Memory B cell (primary cell): ENCODE results near the gene MAST2.
"Not testable (repeated sequence)": the region's sequence is repeated elsewhere in the genome, so short reads cannot be mapped to it uniquely, and the experiment has no call there.

Source experiments
- ATAC-seq: fragments of 150-1000 bp; cut with Tn5 transposase; 2 replicates; pipeline ENCODE4 v1.10.0; 2021; ENCODE audit warnings: low read depth, mild to moderate bottlenecking, moderate library complexity
- DNase-seq, 2 donors: peaks; one replicate each; pipeline ENCODE4 v3.0.0; 2022; ENCODE audit warnings: low spot score in 2 of 2
- H3K27ac Mint-ChIP-seq: one replicate; pipeline ENCODE4 v1.8.0; 2022; ENCODE audit warnings: mild to moderate bottlenecking, moderate library complexity, mixed read lengths
- H3K27me3 Mint-ChIP-seq: one replicate; pipeline ENCODE4 v1.8.0; 2022; ENCODE audit warnings: mixed read lengths
- H3K36me3 Mint-ChIP-seq: one replicate; pipeline ENCODE4 v1.8.0; 2022; ENCODE audit warnings: mild to moderate bottlenecking, mixed read lengths
- H3K4me1 Mint-ChIP-seq: one replicate; pipeline ENCODE4 v1.8.0; 2022; ENCODE audit warnings: mixed read lengths
- H3K4me3 Mint-ChIP-seq: one replicate; pipeline ENCODE4 v1.8.0; 2022; ENCODE audit warnings: mild to moderate bottlenecking, moderate library complexity, mixed read lengths
- H3K9me3 Mint-ChIP-seq: one replicate; pipeline ENCODE4 v1.8.0; 2022; ENCODE audit warnings: mixed read lengths

The MAST2 gene

GRCh38 chr1:45827256-45827655 is 23.8 kb downstream of the MAST2 start:
- peaks cover 16% of the 10 kb centered on the region for H3K36me3 Mint-ChIP-seq
- no peaks in the 10 kb centered on the region for H3K9me3 Mint-ChIP-seq
- DNase-seq: no peak
- no peak for ATAC-seq
- H3K4me1 Mint-ChIP-seq: peaks cover 7% of the 10 kb centered on the region
- H3K4me3 Mint-ChIP-seq: no peak overlapping the region
- no peak overlapping the region for H3K27ac Mint-ChIP-seq
- no peaks in the 10 kb centered on the region for H3K27me3 Mint-ChIP-seq

GRCh38 chr1:45828841-45829240 is 25.4 kb downstream of the MAST2 start:
- Mint-ChIP-seq H3K27me3 (no peaks in the 10 kb centered on the region), H3K4me1 (no peaks in the 10 kb centered on the region), H3K9me3 (no peaks in the 10 kb centered on the region), H3K36me3 (peaks cover 16% of the 10 kb centered on the region), H3K4me3 (no peak overlapping the region), H3K27ac (no peak overlapping the region)
- DNase-seq (no peak), ATAC-seq (no peak)

DNA sequence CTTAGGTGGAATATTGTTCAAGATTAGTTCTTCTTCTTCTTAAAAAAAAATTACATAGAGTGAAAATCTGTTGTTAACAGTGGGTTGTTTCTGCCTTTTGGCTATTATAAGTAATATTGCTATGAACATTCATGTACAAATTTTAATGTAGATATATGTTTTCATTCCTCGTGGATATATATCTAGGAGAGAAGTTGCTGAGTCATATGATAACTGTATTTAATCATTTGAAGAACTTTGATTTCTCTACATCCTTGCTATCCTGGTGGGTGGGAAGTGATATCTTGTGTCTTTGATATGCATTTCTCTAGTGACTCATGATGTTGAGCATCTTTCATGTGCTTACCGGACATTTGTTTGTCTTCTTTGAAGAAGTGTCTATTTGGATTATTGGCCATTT is 29.9 kb downstream of the MAST2 start:
- no peaks in the 10 kb centered on the region for H3K27me3 Mint-ChIP-seq
- peaks cover 11% of the 10 kb centered on the region for H3K4me1 Mint-ChIP-seq
- no peaks in the 10 kb centered on the region for H3K9me3 Mint-ChIP-seq
- H3K36me3 Mint-ChIP-seq: peaks cover 6% of the 10 kb centered on the region
- no peak for DNase-seq
- H3K4me3 Mint-ChIP-seq: no peak overlapping the region
- no peak overlapping the region for H3K27ac Mint-ChIP-seq
- no peak for ATAC-seq

DNA sequence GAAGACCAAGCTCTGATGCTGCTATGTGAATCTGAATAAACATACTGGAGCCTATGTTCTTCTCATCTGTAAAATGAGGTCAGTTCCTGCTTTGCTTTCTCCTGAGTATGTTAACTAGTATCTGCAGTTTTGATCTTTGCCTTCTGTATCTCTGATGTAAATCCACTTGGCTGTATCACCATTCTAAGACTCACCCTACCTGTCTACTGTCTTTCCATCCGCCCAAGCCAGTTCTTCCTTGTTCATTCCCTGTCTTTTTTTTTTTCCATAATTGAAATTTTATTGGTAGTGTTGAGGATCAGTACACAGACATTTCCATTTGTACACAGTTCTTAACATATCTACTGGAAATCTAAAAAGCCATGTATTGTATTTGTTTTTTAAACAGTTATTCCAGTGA is 31.3 kb downstream of the MAST2 start:
- Mint-ChIP-seq H3K27ac (no peak overlapping the region), H3K4me1 (peaks cover 11% of the 10 kb centered on the region), H3K9me3 (no peaks in the 10 kb centered on the region), H3K27me3 (no peaks in the 10 kb centered on the region), H3K36me3 (peaks cover 6% of the 10 kb centered on the region), H3K4me3 (no peak overlapping the region)
- ATAC-seq (no peak), DNase-seq (no peak)

DNA sequence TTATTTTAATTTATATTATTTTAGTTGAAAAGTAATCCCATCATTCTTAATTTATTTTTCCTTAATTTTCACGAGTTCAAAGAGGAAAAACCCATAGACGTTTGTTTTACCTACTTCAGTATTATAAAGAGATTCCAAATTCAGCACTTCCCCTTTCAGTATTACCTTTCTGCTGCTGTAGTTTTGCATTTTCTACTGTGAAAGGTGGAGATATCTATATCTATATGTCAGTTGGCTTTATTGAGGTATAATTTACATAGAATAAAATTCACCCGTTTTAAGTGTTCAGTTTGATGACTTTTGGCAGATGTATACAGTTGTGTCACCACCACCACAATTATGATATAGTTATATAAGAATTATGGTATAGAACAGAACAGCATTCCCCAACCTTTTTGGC is 33.0 kb downstream of the MAST2 start:
- Mint-ChIP-seq H3K36me3 (peaks cover 4% of the 10 kb centered on the region), H3K27me3 (no peaks in the 10 kb centered on the region), H3K4me3 (no peak overlapping the region), H3K4me1 (peaks cover 11% of the 10 kb centered on the region), H3K9me3 (no peaks in the 10 kb centered on the region), H3K27ac (no peak overlapping the region)
- peak; percentile 77 for ATAC-seq
- DNase-seq: no peak

- not testable (repeated sequence) for H3K36me3 Mint-ChIP-seq, H3K27me3 Mint-ChIP-seq, H3K4me3 Mint-ChIP-seq, H3K9me3 Mint-ChIP-seq, ATAC-seq, H3K27ac Mint-ChIP-seq, DNase-seq
- H3K4me1 Mint-ChIP-seq: peaks cover 11% of the 10 kb centered on the region
These were observed 33.4 kb downstream of the MAST2 start for GRCh38 chr1:45836861-45837260.

DNA sequence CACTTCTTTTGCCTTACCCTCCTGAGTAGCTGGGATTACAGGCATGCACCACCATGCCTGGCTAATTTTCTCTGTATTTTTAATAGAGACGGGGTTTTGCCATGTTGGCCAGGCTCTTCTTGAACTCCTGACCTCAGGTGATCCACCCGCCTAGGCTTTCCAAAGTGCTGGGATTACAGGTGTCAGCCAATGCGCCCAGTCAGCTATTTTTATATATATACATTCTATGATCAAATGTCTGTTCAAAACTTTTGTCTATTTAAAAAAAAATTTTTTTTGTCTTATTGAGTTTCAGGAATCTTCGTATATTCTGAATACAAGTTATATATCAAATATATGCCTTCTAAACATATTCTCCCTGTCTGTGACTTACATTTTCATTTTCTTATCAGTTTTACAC is 34.9 kb downstream of the MAST2 start:
- not testable (repeated sequence) for H3K27ac Mint-ChIP-seq, H3K9me3 Mint-ChIP-seq, H3K36me3 Mint-ChIP-seq, ATAC-seq, DNase-seq, H3K27me3 Mint-ChIP-seq, H3K4me3 Mint-ChIP-seq
- H3K4me1 Mint-ChIP-seq: peaks cover 15% of the 10 kb centered on the region

DNA sequence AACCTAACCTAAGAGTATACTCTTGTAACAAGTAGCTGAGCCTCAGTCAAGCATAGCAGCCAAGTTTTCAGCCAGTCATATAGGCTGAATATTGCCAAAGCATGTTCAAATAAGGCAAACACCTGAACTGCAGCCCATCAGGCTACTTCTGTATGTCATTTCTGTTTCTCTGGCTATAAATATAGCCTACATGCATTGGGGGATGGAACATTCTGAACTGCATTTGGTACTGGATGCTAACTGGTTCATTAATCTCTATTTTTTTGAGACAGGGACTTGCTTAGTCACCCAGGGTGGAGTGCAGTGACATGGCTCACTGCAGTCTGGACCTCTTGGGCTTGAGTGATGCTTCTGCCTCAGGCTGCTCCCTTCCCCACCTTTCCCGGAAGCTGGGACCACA is 37.3 kb downstream of the MAST2 start:
- no peak for DNase-seq
- ATAC-seq: no peak
- Mint-ChIP-seq H3K36me3 (no peaks in the 10 kb centered on the region), H3K27ac (no peak overlapping the region), H3K4me1 (peaks cover 17% of the 10 kb centered on the region), H3K9me3 (no peaks in the 10 kb centered on the region), H3K4me3 (no peak overlapping the region), H3K27me3 (no peaks in the 10 kb centered on the region)

DNA sequence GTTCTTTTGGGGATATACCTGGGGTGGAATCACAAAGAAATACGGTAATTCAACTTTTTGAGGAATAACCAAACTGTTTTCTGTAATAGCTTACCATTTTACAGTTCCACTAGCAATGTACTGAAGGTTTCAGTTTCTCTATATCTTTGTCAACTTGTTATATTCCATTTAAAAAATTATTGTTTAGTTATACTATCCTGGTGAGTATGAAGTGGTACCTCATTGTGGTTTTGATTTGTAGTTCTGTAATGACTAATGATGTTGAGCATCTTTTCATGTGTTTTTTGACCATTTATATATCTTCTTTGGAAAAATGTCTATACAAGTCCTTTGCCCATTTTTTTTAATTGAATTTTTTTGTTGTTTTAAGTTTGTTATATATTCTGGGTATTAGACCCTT is 39.4 kb downstream of the MAST2 start:
- H3K4me1 Mint-ChIP-seq: peaks cover 6% of the 10 kb centered on the region

DNA sequence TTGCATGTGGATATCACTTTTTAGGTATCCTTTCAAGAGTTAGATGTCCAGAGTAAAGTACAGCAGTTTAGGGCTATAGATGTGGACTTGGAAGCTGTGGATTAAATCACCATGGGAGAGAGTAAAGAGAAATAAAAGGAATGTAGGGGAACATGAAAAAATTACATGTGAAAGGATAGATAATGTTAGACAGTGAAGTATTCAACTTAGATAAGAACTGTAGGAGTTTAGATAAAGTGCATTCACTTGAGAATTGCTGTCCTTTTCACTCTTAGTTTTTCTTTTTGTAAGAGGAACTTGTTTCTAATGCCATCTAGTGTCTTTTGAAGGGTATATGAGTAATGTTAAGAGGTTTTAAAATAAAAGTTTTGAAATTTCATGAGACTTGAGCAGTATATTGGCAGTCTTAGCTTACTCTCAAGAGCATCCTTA is 40.1 kb downstream of the MAST2 start:
- peaks cover under 1% of the 10 kb centered on the region for H3K9me3 Mint-ChIP-seq

More for the DNA sequence above, 39.4 kb downstream of the MAST2 start:
- no peaks in the 10 kb centered on the region for H3K27me3 Mint-ChIP-seq
- no peaks in the 10 kb centered on the region for H3K9me3 Mint-ChIP-seq
- ATAC-seq: no peak
- H3K27ac Mint-ChIP-seq: no peak overlapping the region
- no peak overlapping the region for H3K4me3 Mint-ChIP-seq
- no peak for DNase-seq
- H3K36me3 Mint-ChIP-seq: no peaks in the 10 kb centered on the region

GRCh38 chr1:45844000-45844399 is 40.6 kb downstream of the MAST2 start:
- H3K36me3 Mint-ChIP-seq, ATAC-seq, H3K9me3 Mint-ChIP-seq, H3K27me3 Mint-ChIP-seq, H3K4me1 Mint-ChIP-seq, DNase-seq, H3K27ac Mint-ChIP-seq, H3K4me3 Mint-ChIP-seq: not testable (repeated sequence)

More for the DNA sequence above, 40.1 kb downstream of the MAST2 start:
- H3K27me3 Mint-ChIP-seq: no peaks in the 10 kb centered on the region
- H3K4me1 Mint-ChIP-seq: peaks cover 6% of the 10 kb centered on the region
- H3K4me3 Mint-ChIP-seq: no peak overlapping the region
- H3K27ac Mint-ChIP-seq: no peak overlapping the region
- ATAC-seq (peak; percentile 60), DNase-seq (no peak)
- H3K36me3 Mint-ChIP-seq: peaks cover 2% of the 10 kb centered on the region

- ATAC-seq: no peak
- Mint-ChIP-seq H3K4me1 (peaks cover 6% of the 10 kb centered on the region), H3K9me3 (peaks cover 14% of the 10 kb centered on the region), H3K27me3 (no peaks in the 10 kb centered on the region), H3K27ac (no peak overlapping the region), H3K36me3 (peaks cover 23% of the 10 kb centered on the region), H3K4me3 (no peak overlapping the region)
- no peak for DNase-seq
These were observed 43.5 kb downstream of the MAST2 start for GRCh38 chr1:45846931-45847330.

DNA sequence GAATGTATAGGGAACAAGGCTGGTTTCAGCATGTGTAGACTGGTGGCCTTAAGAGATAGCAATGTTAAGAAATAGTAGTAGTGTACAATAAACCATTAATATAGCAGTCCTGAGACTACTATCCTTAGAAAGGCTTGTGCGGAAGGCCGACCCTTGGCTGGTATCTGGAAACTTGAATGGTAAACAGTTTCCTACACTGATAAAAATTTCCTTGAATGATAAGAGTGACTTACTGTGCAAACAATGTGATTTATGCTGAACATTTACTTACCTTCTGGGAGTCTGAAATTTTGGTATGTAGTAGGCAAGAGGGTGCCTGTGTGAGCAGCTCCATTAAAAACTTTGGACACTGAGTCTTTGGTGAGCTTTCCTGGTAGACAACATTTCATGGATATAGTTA is 44.7 kb downstream of the MAST2 start:
- ATAC-seq: no peak

GRCh38 chr1:45848714-45849113 is 45.3 kb downstream of the MAST2 start:
- Mint-ChIP-seq H3K27me3 (no peaks in the 10 kb centered on the region), H3K36me3 (peaks cover 23% of the 10 kb centered on the region), H3K27ac (no peak overlapping the region), H3K4me3 (no peak overlapping the region), H3K9me3 (peaks cover 14% of the 10 kb centered on the region), H3K4me1 (no peaks in the 10 kb centered on the region)
- DNase-seq (no peak), ATAC-seq (no peak)

More for the DNA sequence above, 44.7 kb downstream of the MAST2 start:
- peaks cover 14% of the 10 kb centered on the region for H3K9me3 Mint-ChIP-seq
- peaks cover 23% of the 10 kb centered on the region for H3K36me3 Mint-ChIP-seq
- H3K4me3 Mint-ChIP-seq: no peak overlapping the region
- DNase-seq: no peak
- H3K27me3 Mint-ChIP-seq: no peaks in the 10 kb centered on the region
- peaks cover 4% of the 10 kb centered on the region for H3K4me1 Mint-ChIP-seq
- no peak overlapping the region for H3K27ac Mint-ChIP-seq

- DNase-seq (no peak), ATAC-seq (no peak)
- Mint-ChIP-seq H3K27ac (no peak overlapping the region), H3K4me3 (no peak overlapping the region), H3K36me3 (peaks cover 23% of the 10 kb centered on the region), H3K9me3 (peaks cover 14% of the 10 kb centered on the region), H3K27me3 (no peaks in the 10 kb centered on the region), H3K4me1 (no peaks in the 10 kb centered on the region)
These were observed 46.6 kb downstream of the MAST2 start for GRCh38 chr1:45850017-45850416.
